HG02763 (cell line): ENCODE data around the gene MYO18B.

Experiments
- ATAC-seq: cut with Tn5 transposase; IDR thresholded peaks from one replicate; pipeline ENCODE4 v1.9.1; 2021; ENCODE audit warnings: mild to moderate bottlenecking, moderate library complexity; ENCODE audit not compliant: unreplicated experiment

The MYO18B gene

DNA sequence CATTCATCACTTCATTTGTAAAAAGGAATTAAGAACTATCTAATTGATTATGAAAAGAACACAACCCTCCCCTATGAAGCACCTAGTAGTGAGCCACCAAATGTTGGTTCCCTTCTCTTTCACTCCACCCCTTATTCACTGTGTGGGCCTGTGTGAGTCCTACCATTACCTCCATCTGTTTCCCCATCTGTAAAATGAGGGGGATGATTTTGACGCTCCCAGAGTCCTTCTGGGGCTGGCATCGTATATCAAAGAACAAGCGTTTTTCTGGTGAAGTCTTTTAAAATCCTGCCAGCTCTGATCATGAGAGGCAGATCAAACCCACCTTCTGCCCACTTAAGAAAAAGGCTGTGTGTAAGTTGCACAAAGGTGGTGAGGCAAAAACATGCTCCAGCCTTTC lies 330.6 kb downstream of the MYO18B start:
- ATAC-seq, result no peak

DNA sequence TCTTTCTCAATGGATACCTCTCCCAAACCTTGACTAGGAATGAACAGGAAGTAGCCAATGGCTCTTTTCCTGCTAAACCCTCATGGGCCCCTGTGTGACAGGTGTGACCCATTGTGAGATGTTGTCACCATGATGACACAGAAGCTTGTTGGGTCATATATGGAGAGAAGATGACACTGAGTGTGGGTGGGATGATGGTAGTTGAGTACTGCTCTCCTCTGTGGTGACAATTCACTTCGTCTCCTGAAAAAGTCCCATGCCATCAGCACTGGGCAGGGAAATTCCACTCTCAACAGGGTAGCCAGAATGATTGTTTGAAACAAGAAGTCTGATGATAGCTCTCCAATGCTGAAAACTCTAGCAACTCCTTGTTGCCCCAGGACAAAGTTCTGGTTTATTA lies 333.3 kb downstream of the MYO18B start:
- no peak for ATAC-seq

DNA sequence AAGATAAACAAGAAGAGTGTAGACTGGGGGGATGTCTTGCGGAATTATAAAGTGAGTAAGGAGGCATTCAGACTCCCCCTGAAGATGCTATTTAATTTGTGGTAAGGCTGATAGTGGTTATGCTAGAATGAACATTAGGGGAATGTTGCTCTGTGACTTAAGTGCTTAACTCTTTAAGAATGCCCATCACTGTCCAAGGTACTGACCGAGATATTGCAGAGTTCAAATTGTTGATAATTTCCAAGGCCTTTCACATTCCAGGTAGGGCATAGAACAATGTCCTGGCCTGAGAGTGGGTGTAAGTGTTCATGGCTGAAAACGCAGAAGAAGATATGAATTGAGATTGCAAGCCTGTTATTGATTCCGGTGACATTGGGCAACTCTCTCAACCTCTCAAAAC lies 337.0 kb downstream of the MYO18B start:
- no peak for ATAC-seq
